GM23338 (cell line): ENCODE results near the gene TMEM239. TPM values are rescaled to one million over a fixed set of nuclear protein-coding genes. Genes with fewer than 3 reads are reported as not detected.

Experiments used
- ATAC-seq: fragments of 200-7000 bp; cut with Tn5 transposase; 3 replicates; pipeline ENCODE4 v1.9.1; 2020
- DNase-seq: peaks from one replicate; pipeline ENCODE4 v3.0.0-alpha.2; 2015; ENCODE audit warnings: low spot score
- H2AFZ ChIP-seq: fragments of 200-600 bp; sonication (generic); 2 replicates; pipeline ENCODE4 v1.8.0; 2016; ENCODE audit warnings: antibody characterized with exemption, mild to moderate bottlenecking, moderate library complexity
- H3F3A ChIP-seq: fragments of 200-600 bp; sonication (generic); replicated peaks from 2 replicates; pipeline ENCODE4 v1.8.0; 2017; ENCODE audit warnings: antibody characterized with exemption, mixed run types, low read depth
- H3K27ac ChIP-seq: fragments of 200-600 bp; sonication (generic); 2 replicates; pipeline ENCODE4 v1.6.1; 2016; ENCODE audit warnings: low read depth
- H3K27me3 ChIP-seq: fragments of 200-600 bp; sonication (generic); 2 replicates; pipeline ENCODE4 v1.8.0; 2016; ENCODE audit warnings: mild to moderate bottlenecking, mixed run types, moderate library complexity; ENCODE audit not compliant: insufficient read depth
- H3K36me3 ChIP-seq: fragments of 200-600 bp; sonication (generic); 2 replicates; pipeline ENCODE4 v1.8.0; 2016; ENCODE audit warnings: mild to moderate bottlenecking; ENCODE audit not compliant: insufficient read depth
- H3K4me1 ChIP-seq: fragments of 200-600 bp; sonication (generic); 2 replicates; pipeline ENCODE4 v1.8.0; 2016; ENCODE audit warnings: mild to moderate bottlenecking, moderate library complexity; ENCODE audit not compliant: insufficient read depth
- H3K4me2 ChIP-seq: fragments of 200-600 bp; sonication (generic); 2 replicates; pipeline ENCODE4 v1.7.1; 2017; ENCODE audit warnings: mixed run types
- H3K4me3 ChIP-seq: fragments of 200-600 bp; sonication (generic); 2 replicates; pipeline ENCODE4 v1.6.1; 2016; ENCODE audit warnings: mixed run types
- H3K79me2 ChIP-seq: fragments of 200-600 bp; sonication (generic); replicated peaks from 2 replicates; pipeline ENCODE4 v1.8.0; 2017; ENCODE audit warnings: mild to moderate bottlenecking; ENCODE audit not compliant: insufficient read depth
- H3K9me2 ChIP-seq: fragments of 200-600 bp; sonication (generic); 2 replicates; pipeline ENCODE4 v1.8.0; 2017; ENCODE audit not compliant: insufficient read depth
- H4K20me1 ChIP-seq: fragments of 200-600 bp; sonication (generic); replicated peaks from 2 replicates; pipeline ENCODE4 v1.8.0; 2017; ENCODE audit warnings: mild to moderate bottlenecking; ENCODE audit not compliant: insufficient read depth
- H3K27ac Mint-ChIP-seq: 2 replicates; pipeline ENCODE4 v1.8.0; 2020; ENCODE audit warnings: inconsistent platforms, mild to moderate bottlenecking, moderate library complexity, mixed read lengths
- H3K27me3 Mint-ChIP-seq: 3 replicates; pipeline ENCODE4 v1.8.0; 2022; ENCODE audit warnings: low read depth, mild to moderate bottlenecking, moderate library complexity, mixed read lengths, inconsistent platforms; ENCODE audit not compliant: insufficient read depth, poor library complexity
- H3K36me3 Mint-ChIP-seq: 3 replicates; pipeline ENCODE4 v1.8.0; 2021; ENCODE audit warnings: low read depth, mild to moderate bottlenecking, inconsistent platforms, moderate library complexity, mixed read lengths
- H3K4me1 Mint-ChIP-seq: 3 replicates; pipeline ENCODE4 v1.8.0; 2020; ENCODE audit warnings: mild to moderate bottlenecking, inconsistent platforms, mixed read lengths
- H3K4me3 Mint-ChIP-seq: 3 replicates; pipeline ENCODE4 v1.8.0; 2021; ENCODE audit warnings: moderate library complexity, mild to moderate bottlenecking, inconsistent platforms, mixed read lengths
- H3K9me3 Mint-ChIP-seq: 3 replicates; pipeline ENCODE4 v1.8.0; 2020; ENCODE audit warnings: moderate library complexity, mild to moderate bottlenecking, inconsistent platforms, mixed read lengths
- EZH2phosphoT487 ChIP-seq: fragments of 200-600 bp; sonication (generic); IDR thresholded peaks from one replicate; pipeline ENCODE4 v1.8.1; 2018; ENCODE audit warnings: antibody characterized with exemption; ENCODE audit not compliant: unreplicated experiment
- JUNB ChIP-seq: IDR thresholded peaks from one replicate; pipeline ENCODE4 v1.6.1; 2016; ENCODE audit warnings: antibody characterized with exemption; ENCODE audit not compliant: unreplicated experiment
- ZNF331 ChIP-seq: fragments of 250-450 bp; sonication (Bioruptor Pico); IDR thresholded peaks from 2 replicates; pipeline ENCODE4 v1.5.0; 2020; ENCODE audit warnings: low read depth, mild to moderate bottlenecking, moderate library complexity
- polyA plus RNA-seq: library from polyadenylated mRNA; unstranded; fragments of >200 nt; fragmentation: Nextera tagmentation; extraction: Ambion mirVana; gene quantifications from 2 replicates; pipeline ENCODE4 v1.2.1, GENCODE V29; 2016
- total RNA-seq: library from RNA; depleted of rRNA; stranded (reverse); fragments of >200 nt; shearing (Covaris generic); gene quantifications from 2 replicates; pipeline ENCODE4 v1.2.3, GENCODE V29; 2014
- TF ChIP-seq, protein P1 (sequence below): fragments of 250-450 bp; sonication (Bioruptor Pico); IDR thresholded peaks from 2 replicates; pipeline ENCODE4 v1.5.0; 2020; ENCODE audit warnings: mild to moderate bottlenecking, moderate library complexity
- TF ChIP-seq, protein P2 (sequence below): IDR thresholded peaks from 2 replicates; pipeline ENCODE4 v1.6.1; 2016; ENCODE audit warnings: antibody characterized with exemption
- TF ChIP-seq, protein P3 (sequence below), 2 experiments: fragments of 200-600 bp in 1 of 2; sonication (generic) in 1 of 2; conservative IDR thresholded peaks; 2 replicates each; pipeline versions ENCODE4 v1.5.1 to v1.6.1; 2016 to 2017; ENCODE audit warnings: antibody characterized with exemption in 2 of 2, low read depth in 2 of 2, mild to moderate bottlenecking in 2 of 2, moderate library complexity in 1 of 2

The TMEM239 gene
- total and polyA plus RNA-seq, 2 experiments from 2014 or later, result not detected

DNA sequence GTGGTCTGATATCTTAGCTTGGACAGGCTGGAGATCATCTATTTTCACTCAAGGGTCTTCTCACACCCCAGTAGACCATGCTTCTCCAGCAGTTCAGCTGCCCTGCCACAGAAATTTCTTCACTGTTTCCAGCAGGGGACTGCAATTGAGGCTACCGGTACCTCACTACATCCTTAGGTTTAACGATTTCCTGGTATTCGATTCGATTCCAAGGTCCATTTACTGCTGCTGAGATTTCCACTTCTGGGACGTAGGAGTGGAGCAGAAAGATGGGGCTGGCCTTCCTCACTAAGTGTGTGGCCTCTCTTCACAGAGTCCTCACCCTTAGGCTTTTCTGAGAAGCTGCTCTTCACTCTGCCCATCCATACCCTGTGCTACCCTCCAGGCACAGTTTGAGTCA lies 30.5 kb downstream of the TMEM239 start (continued):
- TF ChIP-seq, protein P1, sequence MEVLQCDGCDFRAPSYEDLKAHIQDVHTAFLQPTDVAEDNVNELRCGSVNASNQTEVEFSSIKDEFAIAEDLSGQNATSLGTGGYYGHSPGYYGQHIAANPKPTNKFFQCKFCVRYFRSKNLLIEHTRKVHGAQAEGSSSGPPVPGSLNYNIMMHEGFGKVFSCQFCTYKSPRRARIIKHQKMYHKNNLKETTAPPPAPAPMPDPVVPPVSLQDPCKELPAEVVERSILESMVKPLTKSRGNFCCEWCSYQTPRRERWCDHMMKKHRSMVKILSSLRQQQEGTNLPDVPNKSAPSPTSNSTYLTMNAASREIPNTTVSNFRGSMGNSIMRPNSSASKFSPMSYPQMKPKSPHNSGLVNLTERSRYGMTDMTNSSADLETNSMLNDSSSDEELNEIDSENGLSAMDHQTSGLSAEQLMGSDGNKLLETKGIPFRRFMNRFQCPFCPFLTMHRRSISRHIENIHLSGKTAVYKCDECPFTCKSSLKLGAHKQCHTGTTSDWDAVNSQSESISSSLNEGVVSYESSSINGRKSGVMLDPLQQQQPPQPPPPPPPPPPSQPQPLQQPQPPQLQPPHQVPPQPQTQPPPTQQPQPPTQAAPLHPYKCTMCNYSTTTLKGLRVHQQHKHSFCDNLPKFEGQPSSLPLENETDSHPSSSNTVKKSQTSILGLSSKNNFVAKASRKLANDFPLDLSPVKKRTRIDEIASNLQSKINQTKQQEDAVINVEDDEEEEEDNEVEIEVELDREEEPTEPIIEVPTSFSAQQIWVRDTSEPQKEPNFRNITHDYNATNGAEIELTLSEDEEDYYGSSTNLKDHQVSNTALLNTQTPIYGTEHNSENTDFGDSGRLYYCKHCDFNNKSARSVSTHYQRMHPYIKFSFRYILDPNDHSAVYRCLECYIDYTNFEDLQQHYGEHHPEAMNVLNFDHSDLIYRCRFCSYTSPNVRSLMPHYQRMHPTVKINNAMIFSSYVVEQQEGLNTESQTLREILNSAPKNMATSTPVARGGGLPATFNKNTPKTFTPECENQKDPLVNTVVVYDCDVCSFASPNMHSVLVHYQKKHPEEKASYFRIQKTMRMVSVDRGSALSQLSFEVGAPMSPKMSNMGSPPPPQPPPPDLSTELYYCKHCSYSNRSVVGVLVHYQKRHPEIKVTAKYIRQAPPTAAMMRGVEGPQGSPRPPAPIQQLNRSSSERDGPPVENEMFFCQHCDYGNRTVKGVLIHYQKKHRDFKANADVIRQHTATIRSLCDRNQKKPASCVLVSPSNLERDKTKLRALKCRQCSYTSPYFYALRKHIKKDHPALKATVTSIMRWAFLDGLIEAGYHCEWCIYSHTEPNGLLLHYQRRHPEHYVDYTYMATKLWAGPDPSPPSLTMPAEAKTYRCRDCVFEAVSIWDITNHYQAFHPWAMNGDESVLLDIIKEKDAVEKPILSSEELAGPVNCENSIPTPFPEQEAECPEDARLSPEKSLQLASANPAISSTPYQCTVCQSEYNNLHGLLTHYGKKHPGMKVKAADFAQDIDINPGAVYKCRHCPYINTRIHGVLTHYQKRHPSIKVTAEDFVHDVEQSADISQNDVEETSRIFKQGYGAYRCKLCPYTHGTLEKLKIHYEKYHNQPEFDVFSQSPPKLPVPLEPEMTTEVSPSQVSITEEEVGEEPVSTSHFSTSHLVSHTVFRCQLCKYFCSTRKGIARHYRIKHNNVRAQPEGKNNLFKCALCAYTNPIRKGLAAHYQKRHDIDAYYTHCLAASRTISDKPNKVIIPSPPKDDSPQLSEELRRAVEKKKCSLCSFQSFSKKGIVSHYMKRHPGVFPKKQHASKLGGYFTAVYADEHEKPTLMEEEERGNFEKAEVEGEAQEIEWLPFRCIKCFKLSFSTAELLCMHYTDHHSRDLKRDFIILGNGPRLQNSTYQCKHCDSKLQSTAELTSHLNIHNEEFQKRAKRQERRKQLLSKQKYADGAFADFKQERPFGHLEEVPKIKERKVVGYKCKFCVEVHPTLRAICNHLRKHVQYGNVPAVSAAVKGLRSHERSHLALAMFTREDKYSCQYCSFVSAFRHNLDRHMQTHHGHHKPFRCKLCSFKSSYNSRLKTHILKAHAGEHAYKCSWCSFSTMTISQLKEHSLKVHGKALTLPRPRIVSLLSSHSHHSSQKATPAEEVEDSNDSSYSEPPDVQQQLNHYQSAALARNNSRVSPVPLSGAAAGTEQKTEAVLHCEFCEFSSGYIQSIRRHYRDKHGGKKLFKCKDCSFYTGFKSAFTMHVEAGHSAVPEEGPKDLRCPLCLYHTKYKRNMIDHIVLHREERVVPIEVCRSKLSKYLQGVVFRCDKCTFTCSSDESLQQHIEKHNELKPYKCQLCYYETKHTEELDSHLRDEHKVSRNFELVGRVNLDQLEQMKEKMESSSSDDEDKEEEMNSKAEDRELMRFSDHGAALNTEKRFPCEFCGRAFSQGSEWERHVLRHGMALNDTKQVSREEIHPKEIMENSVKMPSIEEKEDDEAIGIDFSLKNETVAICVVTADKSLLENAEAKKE (CRISPR knock-in tag), result no peak
- no peak for TF ChIP-seq ZNF331 (CRISPR knock-in tag)
- no peak for TF ChIP-seq EZH2phosphoT487
- TF ChIP-seq, protein P2, sequence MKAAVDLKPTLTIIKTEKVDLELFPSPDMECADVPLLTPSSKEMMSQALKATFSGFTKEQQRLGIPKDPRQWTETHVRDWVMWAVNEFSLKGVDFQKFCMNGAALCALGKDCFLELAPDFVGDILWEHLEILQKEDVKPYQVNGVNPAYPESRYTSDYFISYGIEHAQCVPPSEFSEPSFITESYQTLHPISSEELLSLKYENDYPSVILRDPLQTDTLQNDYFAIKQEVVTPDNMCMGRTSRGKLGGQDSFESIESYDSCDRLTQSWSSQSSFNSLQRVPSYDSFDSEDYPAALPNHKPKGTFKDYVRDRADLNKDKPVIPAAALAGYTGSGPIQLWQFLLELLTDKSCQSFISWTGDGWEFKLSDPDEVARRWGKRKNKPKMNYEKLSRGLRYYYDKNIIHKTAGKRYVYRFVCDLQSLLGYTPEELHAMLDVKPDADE, result no peak

DNA sequence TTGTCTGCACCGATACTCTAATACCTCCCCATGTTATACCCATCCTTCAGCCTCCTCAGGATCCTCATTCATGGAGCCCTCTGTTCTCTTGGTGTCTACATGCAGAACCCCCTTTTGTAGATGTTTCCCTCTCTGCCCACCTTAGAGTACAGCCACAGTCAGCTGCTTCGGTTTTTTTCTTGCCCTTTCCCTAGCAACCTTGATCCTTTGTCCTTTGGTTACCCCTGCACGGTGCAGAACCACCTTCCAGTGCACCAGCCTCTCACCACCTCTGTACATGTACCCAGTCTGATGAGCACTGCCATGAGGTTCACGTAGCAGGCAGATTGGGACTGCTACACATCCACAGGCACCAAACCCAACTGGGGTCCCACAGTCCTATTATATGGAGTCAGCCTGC lies 31.6 kb downstream of the TMEM239 start:
- Histone ChIP-seq H2AFZ (no peak overlapping the region), H4K20me1 (0 out of 2 replicates have a peak, but pooled peaks cover 3% of the 10 kb centered on the region), H3K4me3 (no peak overlapping the region), H3K9me2 (no peaks in the 10 kb centered on the region), H3F3A (no peaks in the 10 kb centered on the region), H3K36me3 (no peaks in the 10 kb centered on the region), H3K27me3 (no peaks in the 10 kb centered on the region), H3K4me2 (no peak overlapping the region), H3K79me2 (no peaks in the 10 kb centered on the region), H3K4me1 (no peaks in the 10 kb centered on the region), H3K27ac (no peak overlapping the region)
- no peaks in the 10 kb centered on the region for H3K9me3 Mint-ChIP-seq
- H3K4me1 Mint-ChIP-seq, result peaks cover 3% of the 10 kb centered on the region; the same call in 1 of the 3 replicates
- no peak overlapping the region for H3K4me3 Mint-ChIP-seq
- no peak overlapping the region for H3K27ac Mint-ChIP-seq
- no peaks in the 10 kb centered on the region for H3K36me3 Mint-ChIP-seq
- H3K27me3 Mint-ChIP-seq, result peaks cover 12% of the 10 kb centered on the region
- DNase-seq (no peak), ATAC-seq (no peak)
- no peak for TF ChIP-seq ZNF331 (CRISPR knock-in tag)
- TF ChIP-seq, protein P3, sequence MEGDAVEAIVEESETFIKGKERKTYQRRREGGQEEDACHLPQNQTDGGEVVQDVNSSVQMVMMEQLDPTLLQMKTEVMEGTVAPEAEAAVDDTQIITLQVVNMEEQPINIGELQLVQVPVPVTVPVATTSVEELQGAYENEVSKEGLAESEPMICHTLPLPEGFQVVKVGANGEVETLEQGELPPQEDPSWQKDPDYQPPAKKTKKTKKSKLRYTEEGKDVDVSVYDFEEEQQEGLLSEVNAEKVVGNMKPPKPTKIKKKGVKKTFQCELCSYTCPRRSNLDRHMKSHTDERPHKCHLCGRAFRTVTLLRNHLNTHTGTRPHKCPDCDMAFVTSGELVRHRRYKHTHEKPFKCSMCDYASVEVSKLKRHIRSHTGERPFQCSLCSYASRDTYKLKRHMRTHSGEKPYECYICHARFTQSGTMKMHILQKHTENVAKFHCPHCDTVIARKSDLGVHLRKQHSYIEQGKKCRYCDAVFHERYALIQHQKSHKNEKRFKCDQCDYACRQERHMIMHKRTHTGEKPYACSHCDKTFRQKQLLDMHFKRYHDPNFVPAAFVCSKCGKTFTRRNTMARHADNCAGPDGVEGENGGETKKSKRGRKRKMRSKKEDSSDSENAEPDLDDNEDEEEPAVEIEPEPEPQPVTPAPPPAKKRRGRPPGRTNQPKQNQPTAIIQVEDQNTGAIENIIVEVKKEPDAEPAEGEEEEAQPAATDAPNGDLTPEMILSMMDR (conservative IDR thresholded peaks at IDR 0.05; ENCODE audit: low read depth in 2 of 2), result no peak
- TF ChIP-seq JUNB, result no peak
- TF ChIP-seq, protein P1 (CRISPR knock-in tag), result no peak
